HG02610 (cell line): Measurements from ENCODE around the gene CHD5.

Experiments
- ATAC-seq: cut with Tn5 transposase; IDR thresholded peaks from one replicate; pipeline ENCODE4 v1.9.1; 2021; ENCODE audit warnings: mild to moderate bottlenecking, moderate library complexity; ENCODE audit not compliant: unreplicated experiment

The CHD5 gene

DNA sequence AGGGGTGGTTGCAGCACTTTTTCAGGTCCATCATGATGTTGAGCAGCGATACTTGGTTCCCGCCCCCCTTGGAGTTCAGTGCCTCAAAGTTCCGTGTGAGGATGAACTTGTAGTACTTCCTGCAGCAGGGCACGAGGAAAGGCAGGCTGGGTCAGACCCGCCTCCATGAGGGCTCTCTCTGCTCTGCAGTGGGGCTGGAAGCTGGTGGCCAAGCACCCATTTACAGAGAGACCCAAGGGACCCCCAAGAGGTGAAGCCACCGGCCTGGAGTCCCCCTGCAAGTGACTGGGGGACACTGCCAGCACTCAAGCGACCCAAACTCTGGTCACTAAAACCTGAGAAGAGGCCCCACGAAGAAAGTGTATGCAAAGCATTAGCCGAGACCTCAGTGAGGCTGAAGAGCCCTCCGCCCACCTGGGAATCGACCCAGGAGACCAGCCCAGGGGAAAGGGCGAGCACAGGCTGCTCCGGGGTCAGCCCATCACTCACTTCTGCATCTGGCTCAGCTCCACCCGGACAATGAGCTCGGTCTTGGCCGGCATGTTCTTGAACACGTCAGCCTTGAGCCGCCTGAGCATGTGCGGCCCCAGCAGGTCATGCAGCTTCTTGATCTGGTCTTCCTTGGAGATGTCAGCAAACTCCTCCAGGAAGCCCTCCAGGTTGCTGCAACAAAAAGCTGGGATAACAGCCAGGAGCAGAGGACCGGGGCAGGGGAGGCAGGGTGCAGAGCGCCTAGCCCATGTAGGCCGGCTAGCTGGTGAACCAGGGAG, 45.2 kb downstream of the CHD5 start:
- ATAC-seq: no peak

DNA sequence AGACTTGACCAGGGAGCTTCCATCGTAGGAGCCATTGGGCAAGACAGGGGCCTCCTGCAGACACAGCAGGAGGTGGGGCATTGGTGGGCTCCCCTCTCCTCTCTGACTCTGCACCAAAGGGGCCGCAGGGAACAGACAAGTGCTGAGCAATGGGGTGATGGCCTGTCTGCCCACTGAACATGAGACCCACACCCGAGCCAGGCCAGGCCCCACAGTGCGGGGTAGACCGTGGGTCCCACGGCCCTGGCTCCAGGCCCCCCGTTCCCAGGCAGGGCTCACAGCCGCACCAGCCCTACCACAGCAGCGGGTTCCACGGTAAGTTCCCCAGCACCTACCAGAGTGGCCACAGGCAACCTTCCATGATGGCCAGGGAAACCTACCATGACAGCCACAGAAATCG, 45.9 kb downstream of the CHD5 start:
- ATAC-seq: no peak

- no peak for ATAC-seq
These were observed 46.8 kb downstream of the CHD5 start for GRCh38 chr1:6133146-6133895.

GRCh38 chr1:6131561-6131960, 48.6 kb downstream of the CHD5 start:
- ATAC-seq: no peak

DNA sequence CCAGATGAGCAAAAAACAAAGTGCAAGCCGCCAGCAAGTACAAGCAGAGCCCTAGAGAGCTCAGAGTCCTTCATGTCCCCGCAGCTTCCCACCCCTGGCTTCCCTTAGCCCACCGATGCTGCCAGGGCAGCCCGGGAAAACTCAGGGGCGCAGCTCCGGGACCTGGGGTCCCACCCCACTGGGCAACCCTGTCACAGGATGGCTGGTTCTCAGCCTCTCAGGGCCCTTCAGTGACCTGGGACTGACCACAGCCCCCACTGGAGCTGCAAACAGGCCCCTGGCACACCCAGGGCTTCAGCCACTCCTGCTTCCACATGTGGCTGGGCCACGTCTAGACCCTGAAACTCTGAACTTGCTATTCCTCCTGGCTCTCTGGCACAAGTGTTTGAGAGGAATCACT, 49.5 kb downstream of the CHD5 start:
- ATAC-seq: no peak

DNA sequence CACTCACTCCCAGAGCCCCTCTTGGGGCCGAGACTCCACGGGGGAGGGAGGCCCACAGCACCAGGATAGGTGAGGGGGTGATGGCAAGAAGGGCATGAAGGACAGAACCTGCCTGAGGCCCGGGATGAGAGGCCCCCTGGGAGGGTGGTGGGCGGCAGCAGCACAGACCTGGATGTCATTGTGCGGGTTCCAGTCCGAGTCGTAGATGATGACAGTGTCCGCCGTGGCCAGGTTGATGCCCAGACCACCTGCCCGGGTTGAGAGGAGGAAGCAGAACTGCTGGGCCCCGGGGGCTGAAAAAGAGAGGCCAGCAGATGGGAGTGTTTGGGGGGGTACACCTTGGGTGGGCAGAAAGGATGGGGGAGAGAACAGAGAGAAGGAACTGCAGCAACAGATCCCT, 50.1 kb downstream of the CHD5 start:
- no peak for ATAC-seq

DNA sequence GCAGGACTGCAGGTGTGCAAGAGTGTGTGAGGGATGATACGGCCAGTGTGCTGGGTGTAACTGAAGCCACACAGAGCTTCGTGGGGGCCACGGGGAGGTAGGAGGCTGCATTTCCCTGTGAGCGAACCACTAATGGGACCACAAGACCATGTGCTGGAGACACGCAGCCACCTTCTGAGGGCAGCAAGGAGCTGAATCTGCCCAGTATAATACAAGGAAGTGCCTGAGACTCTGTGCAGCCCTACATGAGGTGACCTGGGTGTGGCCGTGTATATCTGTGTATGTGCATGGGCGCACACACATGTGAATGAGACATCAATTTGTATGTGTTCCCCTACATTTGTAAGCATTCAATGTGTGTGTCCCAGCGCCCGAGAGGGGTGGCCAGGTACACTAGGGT, 50.8 kb downstream of the CHD5 start:
- no peak for ATAC-seq

DNA sequence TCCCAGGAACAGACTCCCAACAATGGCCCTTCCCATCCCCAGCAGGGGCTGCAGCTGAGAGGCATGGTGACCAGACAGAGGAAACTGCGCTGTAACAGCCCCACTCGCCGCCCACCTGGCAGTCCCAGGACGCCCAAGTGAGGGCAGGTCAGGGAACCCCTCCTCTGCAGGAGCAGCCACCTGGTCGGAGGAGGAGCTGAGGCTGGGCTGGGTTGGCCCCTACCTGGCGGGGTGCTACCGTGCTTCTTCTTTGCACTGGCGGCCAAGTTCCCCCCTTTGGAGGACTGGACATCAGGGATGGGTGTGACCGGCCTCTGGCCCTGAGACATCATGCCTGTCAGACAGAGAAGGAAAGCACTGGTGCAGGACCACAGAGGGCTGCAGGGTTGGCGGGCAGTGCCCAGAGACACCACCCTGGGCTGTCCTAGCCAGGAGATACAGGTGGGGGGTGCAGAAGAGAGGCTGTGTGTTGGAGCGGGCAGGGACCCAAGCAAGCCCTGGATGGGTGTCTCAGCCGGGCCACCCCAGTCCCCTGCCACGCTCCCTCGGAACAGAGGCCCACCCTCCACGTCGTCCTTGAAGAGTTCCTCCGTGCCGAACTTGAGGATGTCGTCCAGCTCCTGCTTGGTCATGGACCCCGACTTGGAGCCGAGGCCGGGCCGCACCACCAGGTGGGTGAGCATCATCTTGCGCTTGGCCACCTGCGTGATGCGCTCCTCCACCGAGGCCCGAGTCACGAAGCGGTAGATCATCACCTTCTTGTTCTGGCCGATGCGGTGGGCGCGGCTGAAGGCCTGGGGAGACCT, 51.6 kb downstream of the CHD5 start:
- ATAC-seq: no peak

- ATAC-seq: no peak
These were observed 52.4 kb downstream of the CHD5 start for GRCh38 chr1:6127587-6128163.

DNA sequence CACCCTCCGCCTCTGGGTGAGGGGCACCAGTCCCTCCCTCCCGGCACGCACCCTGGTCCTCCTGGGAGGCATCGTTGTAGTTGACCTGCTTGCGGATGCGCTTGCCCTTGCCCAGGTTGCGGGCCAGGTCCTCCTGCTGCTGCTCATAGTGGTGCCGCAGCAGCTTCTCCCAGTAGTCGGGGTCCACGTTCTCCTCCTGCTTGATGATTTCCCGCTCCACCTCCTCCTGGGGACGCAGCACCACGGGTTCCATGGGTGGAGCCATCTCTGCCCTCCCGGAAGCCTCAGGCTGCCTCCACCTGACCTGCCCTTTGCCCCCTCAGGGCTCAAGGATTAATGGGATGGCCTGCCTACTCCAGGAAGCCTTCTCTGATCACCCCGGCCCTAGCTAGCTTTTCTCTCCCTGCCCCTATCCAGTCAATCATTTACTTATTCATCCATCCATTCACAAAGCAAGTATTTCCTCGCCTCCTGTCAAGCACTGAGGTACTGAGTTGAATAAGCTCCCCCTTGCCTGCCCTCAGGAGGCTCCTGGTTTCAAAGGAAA, 53.5 kb downstream of the CHD5 start:
- ATAC-seq: no peak

DNA sequence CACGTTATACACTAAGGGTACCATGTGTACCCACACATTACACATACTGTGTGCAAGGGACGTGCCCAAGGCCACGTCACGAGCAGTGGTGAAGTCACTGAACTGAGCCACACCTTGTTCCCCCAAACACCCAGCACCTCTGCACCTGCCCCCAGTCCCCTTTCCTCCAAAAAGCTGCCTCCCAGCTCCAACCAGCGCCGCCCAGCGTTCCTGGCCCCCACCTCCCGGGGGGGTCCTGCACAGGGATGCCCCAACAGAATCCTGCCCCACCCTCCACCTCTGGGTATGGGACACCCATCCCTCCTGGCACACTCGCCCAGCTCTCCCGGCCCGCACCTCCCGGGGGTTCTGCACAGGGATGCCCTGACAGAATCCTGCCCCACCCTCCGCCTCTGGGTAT, 54.1 kb downstream of the CHD5 start:
- no peak for ATAC-seq

- no peak for ATAC-seq
These were observed 54.8 kb downstream of the CHD5 start for GRCh38 chr1:6125366-6125765.

GRCh38 chr1:6124746-6125365, 55.3 kb downstream of the CHD5 start:
- ATAC-seq: no peak

- no peak for ATAC-seq
These were observed 55.8 kb downstream of the CHD5 start for GRCh38 chr1:6124341-6124740.

DNA sequence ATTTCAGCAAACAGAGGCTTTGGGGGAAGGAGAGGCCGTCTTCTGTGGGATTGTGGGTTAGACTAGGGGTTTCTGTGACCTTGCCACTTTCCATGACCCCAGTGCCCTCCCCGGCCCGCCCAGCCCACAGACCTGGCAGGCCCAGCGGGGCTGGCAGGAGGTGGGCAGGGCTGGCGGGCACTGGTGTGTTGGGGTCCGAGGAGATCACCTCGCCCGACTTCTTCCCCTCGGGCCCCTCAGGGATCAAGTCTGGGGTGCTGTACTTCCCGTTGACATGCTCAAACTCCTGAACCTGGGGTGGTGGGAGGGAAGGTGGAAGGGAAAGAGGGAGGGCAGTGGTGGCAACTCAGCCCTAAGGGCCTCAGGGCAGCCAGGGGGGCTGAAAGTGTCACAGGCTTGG, 56.3 kb downstream of the CHD5 start:
- ATAC-seq: no peak

- no peak for ATAC-seq
These were observed 57.0 kb downstream of the CHD5 start for GRCh38 chr1:6123083-6123482.

GRCh38 chr1:6121651-6122370, 58.3 kb downstream of the CHD5 start:
- ATAC-seq: no peak

DNA sequence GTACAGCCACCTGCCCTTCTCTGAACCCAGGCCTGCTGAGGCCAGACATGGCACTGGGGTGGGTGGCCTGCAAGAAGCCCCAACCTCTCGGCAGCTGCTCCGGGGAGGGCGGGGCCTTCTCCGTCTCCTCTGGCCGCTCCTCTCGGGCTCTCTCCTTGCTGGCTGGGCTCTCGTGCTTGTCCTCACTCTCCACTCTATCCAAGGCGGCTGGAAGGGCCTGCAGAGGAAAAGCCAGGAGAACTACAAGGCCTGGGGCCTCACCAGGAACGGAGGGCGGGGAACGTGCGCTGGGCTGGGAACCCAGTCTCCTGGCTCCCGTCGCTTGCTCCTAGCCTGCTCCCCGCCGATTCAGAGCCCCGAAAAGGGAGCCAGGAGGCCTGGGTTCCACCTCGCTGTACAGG, 59.1 kb downstream of the CHD5 start:
- no peak for ATAC-seq

DNA sequence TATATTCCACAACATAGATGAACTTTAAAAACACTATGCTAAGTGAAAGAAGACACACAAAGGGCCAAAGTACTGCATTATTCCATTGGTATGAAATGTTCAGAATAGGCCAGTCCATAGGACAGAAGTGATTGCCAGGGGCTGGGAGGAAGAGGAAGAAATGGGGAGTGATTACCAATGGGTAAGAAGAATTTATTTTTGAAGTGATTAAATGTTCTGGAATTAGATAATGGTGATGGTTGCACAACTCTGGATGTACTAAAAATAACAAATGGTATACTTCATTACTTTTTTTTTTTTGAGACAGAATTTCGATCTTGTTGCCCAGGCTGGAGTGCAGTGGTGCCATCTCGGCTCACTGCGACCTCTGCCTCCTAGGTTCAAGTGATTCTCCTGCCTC, 61.7 kb downstream of the CHD5 start:
- no peak for ATAC-seq

DNA sequence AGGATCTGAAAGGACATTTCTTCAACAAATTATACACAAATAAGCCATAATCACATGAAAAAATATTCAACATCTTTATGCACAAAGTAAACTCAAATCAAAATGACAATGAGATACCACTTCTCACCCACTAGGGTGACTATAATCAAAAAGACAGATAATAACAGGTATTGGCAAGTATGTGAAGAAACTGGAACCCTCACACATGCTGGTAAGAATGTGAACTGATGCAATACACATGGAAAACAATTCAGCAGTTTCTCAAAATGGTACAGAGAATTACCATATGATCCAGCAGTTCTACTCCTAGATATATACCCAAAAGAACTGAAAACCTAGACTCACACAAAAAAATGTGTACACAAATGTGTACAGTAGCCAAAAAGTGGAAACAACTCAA, 62.5 kb downstream of the CHD5 start:
- ATAC-seq: no peak
